K562 (cell line): Measurements from ENCODE around the gene CRYBG1. TPM values are rescaled to one million over a fixed set of nuclear protein-coding genes. Genes with fewer than 3 reads are reported as not detected.

Source experiments
- NR2C1 ChIP-seq, 2 experiments: fragments of 450-650 bp; IDR thresholded peaks; 2 replicates each; pipeline ENCODE4 v1.6.1; 2017; ENCODE audit warnings: mild to moderate bottlenecking in 2 of 2, antibody characterized with exemption in 1 of 2, inconsistent platforms in 1 of 2, missing compliant biosample characterization in 1 of 2, missing genetic modification characterization in 1 of 2
- RFX1 ChIP-seq: fragments of 450-650 bp; IDR thresholded peaks from 2 replicates; pipeline ENCODE4 v1.6.1; 2016; ENCODE audit warnings: mild to moderate bottlenecking, moderate library complexity
- ZNF407 ChIP-seq: fragments of 450-650 bp; IDR thresholded peaks from 2 replicates; pipeline ENCODE4 v1.6.1; 2016; ENCODE audit warnings: low read depth
- ZNF699 ChIP-seq: fragments of 250-450 bp; sonication (Bioruptor Pico); IDR thresholded peaks from 2 replicates; pipeline ENCODE4 v1.8.0; 2021; ENCODE audit warnings: mild to moderate bottlenecking, moderate library complexity; ENCODE audit not compliant: insufficient replicate concordance
- ZNF76 ChIP-seq: fragments of 250-450 bp; sonication (Bioruptor Pico); IDR thresholded peaks from 2 replicates; pipeline ENCODE4 v1.4.0; 2020; ENCODE audit warnings: mild to moderate bottlenecking, moderate library complexity, borderline replicate concordance
- polyA plus RNA-seq, 8 experiments: library from polyadenylated mRNA; depleted of rRNA in 4 of 8; stranded (reverse) in 5 of 8; unstranded in 3 of 8; fragments of >200 nt; fragmentation: Nextera tagmentation in 2 of 8; fragmentation: Illumina TruSeq in 1 of 8; extraction: Ambion mirVana in 2 of 8; extraction: Trizol in 1 of 8; gene quantifications; 2 replicates each; pipeline versions ENCODE4 v1.2.1 to v1.2.3, GENCODE V29; 2011 to 2014; ENCODE audit warnings: inconsistent platforms in 1 of 8, missing spikeins in 1 of 8
- total RNA-seq, 7 experiments: library from RNA; depleted of rRNA in 6 of 7; stranded (reverse); fragments of >200 nt in 6 of 7; fragmentation: Illumina TruSeq in 2 of 7; extraction: Trizol in 2 of 7; gene quantifications; 2 replicates each; pipeline versions ENCODE4 v1.2.1 to v1.2.3, GENCODE V29; 2011 to 2021; ENCODE audit warnings: low replicate concordance in 1 of 7

The CRYBG1 gene
- total and polyA plus RNA-seq, 9 of the 15 experiments (the other 6 are each of a cell fraction or from before 2014, with no cell fraction given), result 0.07 to 0.47 (median 0.11) TPM

- no peak for TF ChIP-seq ZNF407
- TF ChIP-seq ZNF699 (CRISPR knock-in tag), result no peak
- no peak for TF ChIP-seq RFX1
- no peak for TF ChIP-seq ZNF76 (CRISPR knock-in tag)
- TF ChIP-seq NR2C1 (IDR thresholded peaks at IDR 0.05), result no peak
- TF ChIP-seq NR2C1 (tag; IDR thresholded peaks at IDR 0.05), result no peak
Observed at GRCh38 chr6:106555767-106556166, 195.2 kb downstream of the CRYBG1 start (continued).
